ENCODE data around the gene AOPEP.

DNA sequence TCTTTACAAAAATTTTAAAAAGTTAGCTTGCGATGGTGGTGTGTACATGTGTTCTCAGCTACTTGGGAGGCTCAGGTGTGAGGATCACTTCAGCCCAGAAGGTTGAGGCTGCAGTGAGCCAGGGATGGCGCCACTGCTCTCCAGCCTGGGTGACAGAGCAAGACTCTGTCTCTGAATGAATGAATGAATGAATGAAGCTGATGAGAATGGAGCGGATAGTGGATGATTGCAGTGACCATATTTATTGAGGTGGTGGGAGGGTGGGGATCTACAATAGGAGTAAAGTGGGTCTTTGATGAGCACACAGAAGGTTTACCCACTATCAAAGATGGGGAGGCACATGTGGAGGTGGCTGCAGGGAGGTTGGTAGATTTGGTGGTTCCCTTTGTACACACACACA lies 120.2 kb downstream of the AOPEP start:
- TF ChIP-seq POLR2AphosphoS5 (IDR thresholded peaks at IDR 0.05; ENCODE audit: insufficient read depth, low read depth, low read length), result no peak
- TF ChIP-seq, protein P1, sequence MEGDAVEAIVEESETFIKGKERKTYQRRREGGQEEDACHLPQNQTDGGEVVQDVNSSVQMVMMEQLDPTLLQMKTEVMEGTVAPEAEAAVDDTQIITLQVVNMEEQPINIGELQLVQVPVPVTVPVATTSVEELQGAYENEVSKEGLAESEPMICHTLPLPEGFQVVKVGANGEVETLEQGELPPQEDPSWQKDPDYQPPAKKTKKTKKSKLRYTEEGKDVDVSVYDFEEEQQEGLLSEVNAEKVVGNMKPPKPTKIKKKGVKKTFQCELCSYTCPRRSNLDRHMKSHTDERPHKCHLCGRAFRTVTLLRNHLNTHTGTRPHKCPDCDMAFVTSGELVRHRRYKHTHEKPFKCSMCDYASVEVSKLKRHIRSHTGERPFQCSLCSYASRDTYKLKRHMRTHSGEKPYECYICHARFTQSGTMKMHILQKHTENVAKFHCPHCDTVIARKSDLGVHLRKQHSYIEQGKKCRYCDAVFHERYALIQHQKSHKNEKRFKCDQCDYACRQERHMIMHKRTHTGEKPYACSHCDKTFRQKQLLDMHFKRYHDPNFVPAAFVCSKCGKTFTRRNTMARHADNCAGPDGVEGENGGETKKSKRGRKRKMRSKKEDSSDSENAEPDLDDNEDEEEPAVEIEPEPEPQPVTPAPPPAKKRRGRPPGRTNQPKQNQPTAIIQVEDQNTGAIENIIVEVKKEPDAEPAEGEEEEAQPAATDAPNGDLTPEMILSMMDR (IDR thresholded peaks at IDR 0.05; ENCODE audit: extremely low read depth in 1 of 2, insufficient read depth in 1 of 2, low read depth in 1 of 2, low read length in 2 of 2), result no peak
- TF ChIP-seq POLR2A (IDR thresholded peaks at IDR 0.05; ENCODE audit: low read depth, low read length), result no peak
- no peak for TF ChIP-seq EZH2 (IDR thresholded peaks at IDR 0.05; ENCODE audit: borderline replicate concordance, low read depth, low read length, severe bottlenecking)
- no peak for TF ChIP-seq FOS (IDR thresholded peaks at IDR 0.05; ENCODE audit: borderline replicate concordance, insufficient read depth, low read length)

All from endothelial cell of umbilical vein (primary cell).